SK-N-SH treated with all-trans-retinoic acid at 6 μM for 48 hours (cell line): Measurements from ENCODE around the gene DCLRE1A.

ENCODE experiments used
- ATAC-seq: fragments of 200-7000 bp; cut with Tn5 transposase; 3 replicates; pipeline ENCODE4 v1.9.1; 2020; ENCODE audit warnings: mild to moderate bottlenecking, moderate library complexity
- BACH2 ChIP-seq: fragments of 250-450 bp; sonication (Bioruptor Pico); IDR thresholded peaks from 2 replicates; pipeline ENCODE4 v1.9.0; 2021; ENCODE audit warnings: mild to moderate bottlenecking, borderline replicate concordance
- CSDC2 ChIP-seq: fragments of 250-450 bp; sonication (Bioruptor Pico); IDR thresholded peaks from 2 replicates; pipeline ENCODE4 v1.5.0; 2020; ENCODE audit warnings: mild to moderate bottlenecking, moderate library complexity
- CSRNP3 ChIP-seq: fragments of 250-450 bp; sonication (Bioruptor Pico); IDR thresholded peaks from 2 replicates; pipeline ENCODE4 v1.5.1; 2021; ENCODE audit warnings: mild to moderate bottlenecking, moderate library complexity
- OSR1 ChIP-seq: fragments of 250-450 bp; sonication (Bioruptor Pico); IDR thresholded peaks from 2 replicates; pipeline ENCODE4 v1.8.0; 2022; ENCODE audit warnings: moderate library complexity, mild to moderate bottlenecking, inconsistent platforms
- POU6F1 ChIP-seq: fragments of 250-450 bp; sonication (Bioruptor Pico); IDR thresholded peaks from 2 replicates; pipeline ENCODE4 v1.8.0; 2021; ENCODE audit warnings: low read depth, mild to moderate bottlenecking, moderate library complexity, borderline replicate concordance
- PPARA ChIP-seq: fragments of 250-450 bp; sonication (Bioruptor Pico); IDR thresholded peaks from 2 replicates; pipeline ENCODE4 v1.5.0; 2020; ENCODE audit warnings: mild to moderate bottlenecking, borderline replicate concordance
- RARB ChIP-seq: fragments of 250-450 bp; sonication (Bioruptor Pico); IDR thresholded peaks from 2 replicates; pipeline ENCODE4 v1.8.0; 2021; ENCODE audit warnings: mild to moderate bottlenecking, moderate library complexity
- SNAI2 ChIP-seq: fragments of 250-450 bp; sonication (Bioruptor Pico); IDR thresholded peaks from 2 replicates; pipeline ENCODE4 v1.5.0; 2020; ENCODE audit warnings: mild to moderate bottlenecking, moderate library complexity
- TCF4 ChIP-seq: fragments of 250-450 bp; sonication (Bioruptor Pico); IDR thresholded peaks from 2 replicates; pipeline ENCODE4 v1.8.0; 2021; ENCODE audit warnings: mild to moderate bottlenecking, moderate library complexity, borderline replicate concordance
- ZFP3 ChIP-seq: fragments of 250-450 bp; sonication (Bioruptor Pico); IDR thresholded peaks from 2 replicates; pipeline ENCODE4 v1.5.0; 2020; ENCODE audit warnings: mild to moderate bottlenecking, moderate library complexity
- ZFP30 ChIP-seq: fragments of 450-650 bp; formaldehyde crosslinking; IDR thresholded peaks from 2 replicates; pipeline ENCODE4 v1.5.0; 2022; ENCODE audit warnings: mild to moderate bottlenecking, moderate library complexity
- ZNF565 ChIP-seq: fragments of 450-650 bp; formaldehyde crosslinking; conservative IDR thresholded peaks from 2 replicates; pipeline ENCODE4 v1.5.0; 2020; ENCODE audit warnings: low read depth, mild to moderate bottlenecking, moderate library complexity
- ZNF70 ChIP-seq: fragments of 450-650 bp; formaldehyde crosslinking; IDR thresholded peaks from 2 replicates; pipeline ENCODE4 v1.5.0; 2020; ENCODE audit warnings: mild to moderate bottlenecking, moderate library complexity
- ZNF8 ChIP-seq: fragments of 450-650 bp; formaldehyde crosslinking; IDR thresholded peaks from 2 replicates; pipeline ENCODE4 v1.5.0; 2020; ENCODE audit warnings: mild to moderate bottlenecking, moderate library complexity
- TF ChIP-seq, protein P1 (sequence below): fragments of 250-450 bp; sonication (Bioruptor Pico); IDR thresholded peaks from 2 replicates; pipeline ENCODE4 v1.5.0; 2020; ENCODE audit warnings: mild to moderate bottlenecking, moderate library complexity
- TF ChIP-seq, protein P2 (sequence below): fragments of 250-450 bp; sonication (Bioruptor Pico); IDR thresholded peaks from 2 replicates; pipeline ENCODE4 v1.5.1; 2020; ENCODE audit warnings: low read depth, mild to moderate bottlenecking, moderate library complexity
- TF ChIP-seq, protein P3 (sequence below): fragments of 250-450 bp; sonication (Bioruptor Pico); IDR thresholded peaks from 2 replicates; pipeline ENCODE4 v1.8.0; 2020; ENCODE audit warnings: mild to moderate bottlenecking, moderate library complexity, borderline replicate concordance

DCLRE1A gene

DNA sequence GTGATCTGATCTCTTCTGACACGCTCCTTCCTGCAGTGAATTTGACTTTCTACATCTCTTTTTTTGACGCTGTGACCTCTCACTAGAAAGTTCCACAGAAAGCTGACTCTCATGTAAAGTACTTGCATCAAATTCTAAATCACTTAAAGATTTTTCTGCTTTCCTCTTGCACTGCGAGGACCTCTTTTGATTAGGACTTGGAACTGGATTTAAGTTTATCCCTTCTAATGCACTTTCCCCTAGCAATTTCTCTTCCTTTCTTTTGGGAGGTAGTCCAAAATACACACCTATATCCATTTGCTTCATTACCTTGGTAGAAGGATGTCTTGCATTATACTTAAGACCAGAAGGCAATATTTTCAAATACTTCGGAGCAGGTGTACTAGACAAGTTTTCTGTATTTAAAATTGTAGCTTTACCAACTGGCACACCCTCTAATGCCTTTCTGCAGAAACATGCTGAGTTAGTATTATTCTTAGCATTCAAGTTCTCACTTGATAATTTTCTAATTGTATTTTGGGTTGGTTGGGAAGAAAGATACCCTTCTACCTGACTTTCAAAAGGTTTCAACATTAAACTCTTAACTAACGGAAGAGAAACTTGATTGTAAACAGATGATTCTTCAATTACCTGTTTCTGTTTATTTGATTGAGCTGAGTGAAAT is 4.6 kb downstream of the DCLRE1A start:
- no peak for TF ChIP-seq CSDC2 (CRISPR knock-in tag)
- ATAC-seq, result no peak

GRCh38 chr10:113846036-113846435 is 7.8 kb downstream of the DCLRE1A start:
- ATAC-seq, result no peak

GRCh38 chr10:113843972-113844485 is 9.9 kb downstream of the DCLRE1A start:
- no peak for ATAC-seq
- TF ChIP-seq ZNF8 (no peak), RARB (CRISPR knock-in tag) (no peak), TCF4 (CRISPR knock-in tag) (no peak), ZNF565 (CRISPR knock-in tag) (no peak), ZNF70 (no peak), ZFP3 (CRISPR knock-in tag) (no peak), CSDC2 (CRISPR knock-in tag) (no peak), OSR1 (CRISPR knock-in tag) (no peak)
- TF ChIP-seq, protein P1, sequence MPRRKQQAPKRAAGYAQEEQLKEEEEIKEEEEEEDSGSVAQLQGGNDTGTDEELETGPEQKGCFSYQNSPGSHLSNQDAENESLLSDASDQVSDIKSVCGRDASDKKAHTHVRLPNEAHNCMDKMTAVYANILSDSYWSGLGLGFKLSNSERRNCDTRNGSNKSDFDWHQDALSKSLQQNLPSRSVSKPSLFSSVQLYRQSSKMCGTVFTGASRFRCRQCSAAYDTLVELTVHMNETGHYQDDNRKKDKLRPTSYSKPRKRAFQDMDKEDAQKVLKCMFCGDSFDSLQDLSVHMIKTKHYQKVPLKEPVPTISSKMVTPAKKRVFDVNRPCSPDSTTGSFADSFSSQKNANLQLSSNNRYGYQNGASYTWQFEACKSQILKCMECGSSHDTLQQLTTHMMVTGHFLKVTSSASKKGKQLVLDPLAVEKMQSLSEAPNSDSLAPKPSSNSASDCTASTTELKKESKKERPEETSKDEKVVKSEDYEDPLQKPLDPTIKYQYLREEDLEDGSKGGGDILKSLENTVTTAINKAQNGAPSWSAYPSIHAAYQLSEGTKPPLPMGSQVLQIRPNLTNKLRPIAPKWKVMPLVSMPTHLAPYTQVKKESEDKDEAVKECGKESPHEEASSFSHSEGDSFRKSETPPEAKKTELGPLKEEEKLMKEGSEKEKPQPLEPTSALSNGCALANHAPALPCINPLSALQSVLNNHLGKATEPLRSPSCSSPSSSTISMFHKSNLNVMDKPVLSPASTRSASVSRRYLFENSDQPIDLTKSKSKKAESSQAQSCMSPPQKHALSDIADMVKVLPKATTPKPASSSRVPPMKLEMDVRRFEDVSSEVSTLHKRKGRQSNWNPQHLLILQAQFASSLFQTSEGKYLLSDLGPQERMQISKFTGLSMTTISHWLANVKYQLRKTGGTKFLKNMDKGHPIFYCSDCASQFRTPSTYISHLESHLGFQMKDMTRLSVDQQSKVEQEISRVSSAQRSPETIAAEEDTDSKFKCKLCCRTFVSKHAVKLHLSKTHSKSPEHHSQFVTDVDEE (CRISPR knock-in tag), result no peak
- TF ChIP-seq, protein P2, sequence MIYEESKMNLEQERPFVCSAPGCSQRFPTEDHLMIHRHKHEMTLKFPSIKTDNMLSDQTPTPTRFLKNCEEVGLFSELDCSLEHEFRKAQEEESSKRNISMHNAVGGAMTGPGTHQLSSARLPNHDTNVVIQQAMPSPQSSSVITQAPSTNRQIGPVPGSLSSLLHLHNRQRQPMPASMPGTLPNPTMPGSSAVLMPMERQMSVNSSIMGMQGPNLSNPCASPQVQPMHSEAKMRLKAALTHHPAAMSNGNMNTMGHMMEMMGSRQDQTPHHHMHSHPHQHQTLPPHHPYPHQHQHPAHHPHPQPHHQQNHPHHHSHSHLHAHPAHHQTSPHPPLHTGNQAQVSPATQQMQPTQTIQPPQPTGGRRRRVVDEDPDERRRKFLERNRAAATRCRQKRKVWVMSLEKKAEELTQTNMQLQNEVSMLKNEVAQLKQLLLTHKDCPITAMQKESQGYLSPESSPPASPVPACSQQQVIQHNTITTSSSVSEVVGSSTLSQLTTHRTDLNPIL, result no peak

More at GRCh38 chr10:113846036-113846435, 7.8 kb downstream of the DCLRE1A start:
- TF ChIP-seq, protein P3, sequence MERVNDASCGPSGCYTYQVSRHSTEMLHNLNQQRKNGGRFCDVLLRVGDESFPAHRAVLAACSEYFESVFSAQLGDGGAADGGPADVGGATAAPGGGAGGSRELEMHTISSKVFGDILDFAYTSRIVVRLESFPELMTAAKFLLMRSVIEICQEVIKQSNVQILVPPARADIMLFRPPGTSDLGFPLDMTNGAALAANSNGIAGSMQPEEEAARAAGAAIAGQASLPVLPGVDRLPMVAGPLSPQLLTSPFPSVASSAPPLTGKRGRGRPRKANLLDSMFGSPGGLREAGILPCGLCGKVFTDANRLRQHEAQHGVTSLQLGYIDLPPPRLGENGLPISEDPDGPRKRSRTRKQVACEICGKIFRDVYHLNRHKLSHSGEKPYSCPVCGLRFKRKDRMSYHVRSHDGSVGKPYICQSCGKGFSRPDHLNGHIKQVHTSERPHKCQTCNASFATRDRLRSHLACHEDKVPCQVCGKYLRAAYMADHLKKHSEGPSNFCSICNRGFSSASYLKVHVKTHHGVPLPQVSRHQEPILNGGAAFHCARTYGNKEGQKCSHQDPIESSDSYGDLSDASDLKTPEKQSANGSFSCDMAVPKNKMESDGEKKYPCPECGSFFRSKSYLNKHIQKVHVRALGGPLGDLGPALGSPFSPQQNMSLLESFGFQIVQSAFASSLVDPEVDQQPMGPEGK (CRISPR knock-in tag), result no peak
- no peak for TF ChIP-seq ZFP3 (CRISPR knock-in tag)
- no peak for TF ChIP-seq ZFP30 (CRISPR knock-in tag)
- TF ChIP-seq RARB (CRISPR knock-in tag), result no peak
- no peak for TF ChIP-seq OSR1 (CRISPR knock-in tag)
- no peak for TF ChIP-seq BACH2 (CRISPR knock-in tag)
- no peak for TF ChIP-seq CSRNP3
- TF ChIP-seq CSDC2 (CRISPR knock-in tag), result no peak
- TF ChIP-seq TCF4 (CRISPR knock-in tag), result no peak
- TF ChIP-seq, protein P1 (CRISPR knock-in tag), result no peak
- no peak for TF ChIP-seq SNAI2 (CRISPR knock-in tag)
- no peak for TF ChIP-seq POU6F1 (CRISPR knock-in tag)
- no peak for TF ChIP-seq PPARA
- TF ChIP-seq, protein P2, result no peak
